Endothelial cell of umbilical vein (primary cell): ENCODE measurements around the gene DPY19L3.

Experiments used
- CTCF ChIP-seq, 2 donors: IDR thresholded peaks; 1 replicate in 1 of 2; 2 replicates in 1 of 2; pipeline ENCODE4 v1.5.1; 2011; ENCODE audit warnings: low read length in 2 of 2, mild to moderate bottlenecking in 2 of 2, moderate library complexity in 2 of 2, control low read depth in 1 of 2, inconsistent platforms in 1 of 2, low read depth in 1 of 2; ENCODE audit not compliant: insufficient read depth in 1 of 2; ENCODE audit errors: extremely low read depth in 1 of 2
- EZH2 ChIP-seq: IDR thresholded peaks from 2 replicates; pipeline ENCODE4 v1.6.1; 2012; ENCODE audit warnings: borderline replicate concordance, low read depth, mild to moderate bottlenecking, moderate library complexity, low read length, inconsistent platforms; ENCODE audit not compliant: severe bottlenecking
- JUN ChIP-seq: IDR thresholded peaks from 2 replicates; pipeline ENCODE4 v1.6.1; 2011; ENCODE audit warnings: borderline replicate concordance, low read depth; ENCODE audit not compliant: insufficient read length, insufficient read depth
- POLR2A ChIP-seq: IDR thresholded peaks from 2 replicates; pipeline ENCODE4 v1.6.1; 2012; ENCODE audit warnings: low read depth, mild to moderate bottlenecking, control low read depth, low read length
- POLR2AphosphoS5 ChIP-seq: IDR thresholded peaks from 2 replicates; pipeline ENCODE4 v1.6.1; 2012; ENCODE audit warnings: low read depth, mild to moderate bottlenecking, control low read depth, low read length, moderate library complexity; ENCODE audit not compliant: insufficient read depth

GRCh38 chr19:32457571-32458158 lies 52.1 kb downstream of the DPY19L3 start:
- TF ChIP-seq CTCF (IDR thresholded peaks at IDR 0.05; ENCODE audit: extremely low read depth in 1 of 2, insufficient read depth in 1 of 2, low read depth in 1 of 2, low read length in 2 of 2) (no peak), POLR2AphosphoS5 (no peak), EZH2 (no peak), POLR2A (no peak), JUN (no peak)
